IMR-90 (cell line): ENCODE measurements around the gene ASF1B. TPM values are rescaled to one million over a fixed set of nuclear protein-coding genes. Genes with fewer than 3 reads are reported as not detected.

ENCODE experiments used
- ATAC-seq: fragments of 200-7000 bp; cut with Tn5 transposase; 2 replicates; pipeline ENCODE4 v1.9.1; 2020; ENCODE audit warnings: low read depth, mild to moderate bottlenecking, moderate library complexity
- BruUV-seq: library from RNA; stranded (reverse); fragments of 400-500 nt; replicated peaks from 2 replicates; lab custom pipeline; 2021; lab: Mats Ljungman, UMichigan
- CTCF ChIA-PET: fragments of 300-600 bp; formaldehyde crosslinking; extraction: SDS; loops from one replicate; lab custom pipeline; 2021; ENCODE audit warnings: antibody characterized with exemption; lab: Yijun Ruan, JAX
- POLR2A ChIA-PET: fragments of 300-600 bp; sonication (Branson Sonifier 250); formaldehyde crosslinking; loops from one replicate; lab custom pipeline; 2022; ENCODE audit warnings: antibody characterized with exemption; ENCODE audit not compliant: unreplicated experiment; lab: Charles Lee
- DNase-seq: peaks from one replicate; pipeline ENCODE4 v3.0.0; 2013
- H2AFZ ChIP-seq: replicated peaks from 2 replicates; pipeline ENCODE3; 2013; ENCODE audit warnings: low read length, mild to moderate bottlenecking; ENCODE audit not compliant: poor library complexity
- H2AK5ac ChIP-seq: 2 replicates; pipeline ENCODE4 v1.6.1; 2013; ENCODE audit warnings: low read depth, low read length, inconsistent platforms
- H2AK9ac ChIP-seq: replicated peaks from 2 replicates; pipeline ENCODE3; 2013; ENCODE audit warnings: mild to moderate bottlenecking, low read depth, low read length, moderate library complexity; ENCODE audit not compliant: poor library complexity
- H2BK120ac ChIP-seq: 2 replicates; pipeline ENCODE4 v1.6.1; 2013; ENCODE audit warnings: low read depth, low read length, inconsistent platforms
- H2BK15ac ChIP-seq: 3 replicates; pipeline ENCODE4 v1.6.1; 2013; ENCODE audit warnings: low read depth, low read length, inconsistent platforms
- H2BK20ac ChIP-seq: 2 replicates; pipeline ENCODE4 v1.6.1; 2013; ENCODE audit warnings: low read depth, mild to moderate bottlenecking, inconsistent platforms, low read length, moderate library complexity
- H2BK5ac ChIP-seq: 2 replicates; pipeline ENCODE4 v1.6.1; 2013; ENCODE audit warnings: mild to moderate bottlenecking, low read depth, low read length, inconsistent platforms; ENCODE audit not compliant: poor library complexity, severe bottlenecking
- H3K14ac ChIP-seq: replicated peaks from 2 replicates; pipeline ENCODE4 v1.6.1; 2013; ENCODE audit warnings: low read depth, low read length, inconsistent platforms
- H3K18ac ChIP-seq: 2 replicates; pipeline ENCODE4 v1.6.1; 2013; ENCODE audit warnings: low read depth, low read length, control low read depth
- H3K23ac ChIP-seq: 2 replicates; pipeline ENCODE4 v1.6.1; 2013; ENCODE audit warnings: low read depth, low read length, inconsistent platforms
- H3K27ac ChIP-seq: 2 replicates; pipeline ENCODE4 v1.5.1; 2013; ENCODE audit warnings: mild to moderate bottlenecking, control low read depth, low read length; ENCODE audit not compliant: insufficient read depth
- H3K27me3 ChIP-seq: 2 replicates; pipeline ENCODE4 v1.6.1; 2013; ENCODE audit warnings: low read length; ENCODE audit not compliant: control insufficient read depth, insufficient read depth
- H3K36me3 ChIP-seq: 2 replicates; pipeline ENCODE4 v1.6.1; 2013; ENCODE audit warnings: low read length, mixed read lengths; ENCODE audit not compliant: control insufficient read depth, insufficient read depth
- H3K4ac ChIP-seq: 2 replicates; pipeline ENCODE4 v1.6.1; 2013; ENCODE audit warnings: low read depth, low read length, inconsistent platforms
- H3K4me1 ChIP-seq: 2 replicates; pipeline ENCODE4 v1.6.1; 2013; ENCODE audit warnings: low read length, mixed read lengths; ENCODE audit not compliant: control insufficient read depth, insufficient read depth
- H3K4me2 ChIP-seq: 2 replicates; pipeline ENCODE4 v1.6.1; 2013; ENCODE audit warnings: low read depth, mild to moderate bottlenecking, control low read depth, low read length, moderate library complexity
- H3K4me3 ChIP-seq: 2 replicates; pipeline ENCODE4 v1.5.1; 2013; ENCODE audit warnings: low read depth, mild to moderate bottlenecking, control low read depth, low read length, moderate library complexity; ENCODE audit not compliant: insufficient read depth
- H3K56ac ChIP-seq: 2 replicates; pipeline ENCODE4 v1.6.1; 2013; ENCODE audit warnings: low read length, inconsistent platforms; ENCODE audit not compliant: insufficient read depth; ENCODE audit errors: extremely low read depth
- H3K79me1 ChIP-seq, 2 experiments: 2 replicates each; pipeline ENCODE4 v1.6.1; 2013; ENCODE audit warnings: low read length in 2 of 2, inconsistent platforms in 1 of 2, low read depth in 1 of 2
- H3K9ac ChIP-seq: 2 replicates; pipeline ENCODE4 v1.6.1; 2013; ENCODE audit warnings: low read depth, low read length, control low read depth
- H3K9me1 ChIP-seq: 2 replicates; pipeline ENCODE4 v1.6.1; 2013; ENCODE audit warnings: low read length, inconsistent platforms; ENCODE audit not compliant: insufficient read depth
- H3K9me3 ChIP-seq: 2 replicates; pipeline ENCODE4 v1.6.1; 2013; ENCODE audit warnings: low read length; ENCODE audit not compliant: control insufficient read depth, insufficient read depth
- H4K20me1 ChIP-seq: 2 replicates; pipeline ENCODE4 v1.6.1; 2013; ENCODE audit warnings: low read length, inconsistent platforms; ENCODE audit not compliant: insufficient read depth
- H4K5ac ChIP-seq: 2 replicates; pipeline ENCODE4 v1.6.1; 2013; ENCODE audit warnings: mild to moderate bottlenecking, low read depth, low read length, control low read depth
- H4K8ac ChIP-seq, 2 experiments: 2 replicates each; pipeline ENCODE4 v1.6.1; 2013; ENCODE audit warnings: low read depth in 2 of 2, low read length in 2 of 2, control low read depth in 1 of 2, inconsistent platforms in 1 of 2
- H4K91ac ChIP-seq: 2 replicates; pipeline ENCODE4 v1.6.1; 2013; ENCODE audit warnings: low read depth, low read length, inconsistent platforms; ENCODE audit not compliant: insufficient read depth
- BHLHE40 ChIP-seq: fragments of 150-350 bp; IDR thresholded peaks from 2 replicates; pipeline ENCODE4 v1.6.1; 2016; ENCODE audit warnings: mild to moderate bottlenecking, low read depth, low read length
- CEBPB ChIP-seq: IDR thresholded peaks from 2 replicates; pipeline ENCODE4 v1.6.1; 2012; ENCODE audit warnings: low read depth, low read length, improper control_type of control experiment
- CHD1 ChIP-seq: IDR thresholded peaks from 2 replicates; pipeline ENCODE4 v1.6.1; 2012; ENCODE audit warnings: low read depth, low read length, improper control_type of control experiment
- FOS ChIP-seq: fragments of 150-350 bp; IDR thresholded peaks from 2 replicates; pipeline ENCODE4 v1.6.1; 2016; ENCODE audit warnings: low read depth, low read length
- MAFK ChIP-seq: IDR thresholded peaks from 2 replicates; pipeline ENCODE4 v1.6.1; 2012; ENCODE audit warnings: low read depth, low read length, improper control_type of control experiment
- MAZ ChIP-seq: IDR thresholded peaks from 2 replicates; pipeline ENCODE4 v1.6.1; 2012; ENCODE audit warnings: low read depth, mild to moderate bottlenecking, low read length, improper control_type of control experiment, moderate library complexity, borderline replicate concordance
- MXI1 ChIP-seq: IDR thresholded peaks from 2 replicates; pipeline ENCODE4 v1.6.1; 2012; ENCODE audit warnings: low read depth, mild to moderate bottlenecking, low read length, moderate library complexity, borderline replicate concordance
- NFE2L2 ChIP-seq: fragments of 150-350 bp; IDR thresholded peaks from 2 replicates; pipeline ENCODE4 v1.6.1; 2016; ENCODE audit warnings: low read depth, mild to moderate bottlenecking, low read length
- POLR2A ChIP-seq: IDR thresholded peaks from 2 replicates; pipeline ENCODE4 v1.6.1; 2012; ENCODE audit warnings: mild to moderate bottlenecking, low read depth, low read length
- RAD21 ChIP-seq: IDR thresholded peaks from 2 replicates; pipeline ENCODE4 v1.6.1; 2012; ENCODE audit warnings: low read length, improper control_type of control experiment
- RCOR1 ChIP-seq: IDR thresholded peaks from 2 replicates; pipeline ENCODE4 v1.6.1; 2012; ENCODE audit warnings: mild to moderate bottlenecking, low read length, improper control_type of control experiment; ENCODE audit not compliant: insufficient replicate concordance
- RFX5 ChIP-seq: IDR thresholded peaks from 2 replicates; pipeline ENCODE4 v1.8.0; 2012; ENCODE audit warnings: low read depth, mild to moderate bottlenecking, low read length, moderate library complexity
- SMC3 ChIP-seq: fragments of 150-350 bp; IDR thresholded peaks from 2 replicates; pipeline ENCODE4 v1.6.1; 2016; ENCODE audit warnings: low read depth, mild to moderate bottlenecking, antibody characterized with exemption, low read length, moderate library complexity
- WGBS, 2 experiments: methylation state at CpG; one replicate each; pipeline versions ENCODE4 v1.1.5 to v1.1.7; 2013; ENCODE audit warnings: missing lambda C conversion rate in 2 of 2; ENCODE audit not compliant: insufficient read length in 1 of 2; ENCODE audit errors: extremely low coverage in 2 of 2; 5-methylcytosine and 5-hydroxymethylcytosine counted together
- dilution Hi-C: fragments of 300-500 bp; cut with HindIII; formaldehyde crosslinking; loops from one replicate; pipeline ENCODE4 v1.14.3; 2018; ENCODE audit warnings: low sequenced_read_pairs; ENCODE audit not compliant: unreplicated experiment
- in situ Hi-C: fragments of 300-500 bp; cut with MboI; formaldehyde crosslinking; loops from 3 replicates; pipeline ENCODE4 v1.14.3; 2019; ENCODE audit warnings: low sequenced_read_pairs, inconsistent platforms, mixed read lengths
- intact Hi-C: fragments of 100-400 bp; cut with micrococcal nuclease; formaldehyde crosslinking; loops from 2 replicates; pipeline ENCODE4 v1.10.0; 2022
- polyA plus RNA-seq, 3 experiments: library from polyadenylated mRNA; depleted of rRNA; stranded (reverse); fragments of >200 nt; gene quantifications; 2 replicates each; pipeline ENCODE4 v1.2.3, GENCODE V29; 2012; ENCODE audit warnings: low replicate concordance in 1 of 3
- total RNA-seq: library from RNA; depleted of rRNA; stranded (reverse); fragments of >200 nt; gene quantifications from 2 replicates; pipeline ENCODE4 v1.2.3, GENCODE V29; 2012
- TF ChIP-seq, protein P1 (sequence below): fragments of 150-350 bp; IDR thresholded peaks from 2 replicates; pipeline ENCODE4 v1.6.1; 2017; ENCODE audit warnings: mild to moderate bottlenecking, antibody characterized with exemption, low read length, low read depth
- TF ChIP-seq, protein P2 (sequence below): conservative IDR thresholded peaks from 2 replicates; pipeline ENCODE4 v1.5.1; 2012; ENCODE audit warnings: mild to moderate bottlenecking, low read depth, low read length, improper control_type of control experiment
- TF ChIP-seq, protein P3 (sequence below): fragments of 150-350 bp; IDR thresholded peaks from 2 replicates; pipeline ENCODE4 v1.6.1; 2016; ENCODE audit warnings: low read depth, mild to moderate bottlenecking, low read length, moderate library complexity, borderline replicate concordance

The ASF1B gene
- total and polyA plus RNA-seq, 2 of the 4 experiments (the other 2 are of a cell fraction) = 10.4 to 12.1 TPM

DNA sequence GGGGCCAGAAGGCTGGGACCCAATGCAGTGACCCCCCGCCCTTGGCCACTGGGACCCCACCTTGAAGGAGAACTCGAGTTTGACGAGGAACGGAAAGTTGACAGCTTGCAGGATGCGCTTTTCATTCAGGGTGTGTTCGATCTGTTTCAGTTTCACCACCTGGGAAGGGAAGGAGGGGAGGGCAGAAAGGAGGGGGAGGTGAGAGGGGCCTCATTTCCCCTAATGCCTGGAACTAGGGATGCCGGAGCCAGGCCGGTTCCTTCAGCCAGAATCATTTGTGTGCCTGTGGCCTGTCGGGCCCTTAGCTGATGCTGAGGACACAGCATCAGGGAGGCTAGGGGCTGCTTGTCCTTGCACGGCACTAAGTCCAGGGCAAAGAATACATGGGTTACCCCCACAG lies 33.6 kb downstream of the ASF1B start:
- no peak overlapping the region for H3K23ac ChIP-seq
- TF ChIP-seq RCOR1 (no peak), SMC3 (no peak), CEBPB (no peak), POLR2A (no peak), MAZ (no peak), RAD21 (no peak), CHD1 (no peak), NFE2L2 (no peak), MAFK (no peak), FOS (no peak), RFX5 (no peak), BHLHE40 (no peak), MXI1 (no peak)
- TF ChIP-seq, protein P1, sequence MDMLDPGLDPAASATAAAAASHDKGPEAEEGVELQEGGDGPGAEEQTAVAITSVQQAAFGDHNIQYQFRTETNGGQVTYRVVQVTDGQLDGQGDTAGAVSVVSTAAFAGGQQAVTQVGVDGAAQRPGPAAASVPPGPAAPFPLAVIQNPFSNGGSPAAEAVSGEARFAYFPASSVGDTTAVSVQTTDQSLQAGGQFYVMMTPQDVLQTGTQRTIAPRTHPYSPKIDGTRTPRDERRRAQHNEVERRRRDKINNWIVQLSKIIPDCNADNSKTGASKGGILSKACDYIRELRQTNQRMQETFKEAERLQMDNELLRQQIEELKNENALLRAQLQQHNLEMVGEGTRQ = no peak
- TF ChIP-seq, protein P2, sequence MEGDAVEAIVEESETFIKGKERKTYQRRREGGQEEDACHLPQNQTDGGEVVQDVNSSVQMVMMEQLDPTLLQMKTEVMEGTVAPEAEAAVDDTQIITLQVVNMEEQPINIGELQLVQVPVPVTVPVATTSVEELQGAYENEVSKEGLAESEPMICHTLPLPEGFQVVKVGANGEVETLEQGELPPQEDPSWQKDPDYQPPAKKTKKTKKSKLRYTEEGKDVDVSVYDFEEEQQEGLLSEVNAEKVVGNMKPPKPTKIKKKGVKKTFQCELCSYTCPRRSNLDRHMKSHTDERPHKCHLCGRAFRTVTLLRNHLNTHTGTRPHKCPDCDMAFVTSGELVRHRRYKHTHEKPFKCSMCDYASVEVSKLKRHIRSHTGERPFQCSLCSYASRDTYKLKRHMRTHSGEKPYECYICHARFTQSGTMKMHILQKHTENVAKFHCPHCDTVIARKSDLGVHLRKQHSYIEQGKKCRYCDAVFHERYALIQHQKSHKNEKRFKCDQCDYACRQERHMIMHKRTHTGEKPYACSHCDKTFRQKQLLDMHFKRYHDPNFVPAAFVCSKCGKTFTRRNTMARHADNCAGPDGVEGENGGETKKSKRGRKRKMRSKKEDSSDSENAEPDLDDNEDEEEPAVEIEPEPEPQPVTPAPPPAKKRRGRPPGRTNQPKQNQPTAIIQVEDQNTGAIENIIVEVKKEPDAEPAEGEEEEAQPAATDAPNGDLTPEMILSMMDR = no peak
- TF ChIP-seq, protein P3, sequence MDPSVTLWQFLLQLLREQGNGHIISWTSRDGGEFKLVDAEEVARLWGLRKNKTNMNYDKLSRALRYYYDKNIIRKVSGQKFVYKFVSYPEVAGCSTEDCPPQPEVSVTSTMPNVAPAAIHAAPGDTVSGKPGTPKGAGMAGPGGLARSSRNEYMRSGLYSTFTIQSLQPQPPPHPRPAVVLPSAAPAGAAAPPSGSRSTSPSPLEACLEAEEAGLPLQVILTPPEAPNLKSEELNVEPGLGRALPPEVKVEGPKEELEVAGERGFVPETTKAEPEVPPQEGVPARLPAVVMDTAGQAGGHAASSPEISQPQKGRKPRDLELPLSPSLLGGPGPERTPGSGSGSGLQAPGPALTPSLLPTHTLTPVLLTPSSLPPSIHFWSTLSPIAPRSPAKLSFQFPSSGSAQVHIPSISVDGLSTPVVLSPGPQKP = no peak
- H4K8ac ChIP-seq = no peak overlapping the region
- no peak overlapping the region for H4K5ac ChIP-seq
- no peak overlapping the region for H3K4me2 ChIP-seq
- no peaks in the 10 kb centered on the region for H3K4me1 ChIP-seq
- no peak overlapping the region for H3K4me3 ChIP-seq
- ChIA-PET CTCF (no interaction called here), POLR2A (no interaction called here)
- no peak overlapping the region for H2AFZ ChIP-seq
- in situ Hi-C loops (no loop called here), intact Hi-C loops (no loop called here), dilution Hi-C loops (no loop called here)
- H2BK15ac ChIP-seq = no peak overlapping the region
- H2BK5ac ChIP-seq = no peak overlapping the region
- H3K27me3 ChIP-seq = no peaks in the 10 kb centered on the region
- H3K79me1 ChIP-seq = peaks cover 0 to 9% of the 10 kb centered on the region in 2 experiments; a peak in 2 of 4 replicates
- no peak overlapping the region for H2BK120ac ChIP-seq
- no peak overlapping the region for H3K18ac ChIP-seq
- H3K27ac ChIP-seq = no peak overlapping the region
- H3K56ac ChIP-seq = no peak overlapping the region
- H3K9me3 ChIP-seq = no peaks in the 10 kb centered on the region
- BruUV-seq = no TSS peak
- H3K9ac ChIP-seq = no peak overlapping the region
- no peak overlapping the region for H3K14ac ChIP-seq
- no peak overlapping the region for H2BK20ac ChIP-seq
- WGBS, 2 experiments = 100% methylated on average over 3 of the region's 10 CpGs; no CpG with 5 or more reads in 1 of the 2 experiments
- H3K9me1 ChIP-seq = peaks cover 3% of the 10 kb centered on the region; the same call in 1 of the 2 replicates
- no peaks in the 10 kb centered on the region for H4K20me1 ChIP-seq
- peak overlapping the region; percentile 45 for H2AK9ac ChIP-seq
- H3K4ac ChIP-seq = no peak overlapping the region
- DNase-seq (no peak), ATAC-seq (no peak)
- no peak overlapping the region for H4K91ac ChIP-seq
- no peak overlapping the region for H2AK5ac ChIP-seq
- H3K36me3 ChIP-seq = peaks cover 39% of the 10 kb centered on the region
